ENCODE data around the gene MTCL1.
A peak's percentile ranks its signal among the peaks of the same experiment; 100 is the strongest.

MTCL1 gene

GRCh38 chr18:8706791-8707555 is 1.6 kb downstream of the MTCL1 start:
- DNase-seq = peak; percentile 65
- in situ Hi-C loops (cut with HindIII; ENCODE audit: low pct_ligation_motif_present, low pct_unique_long_range_greater_than_20kb, low sequenced_read_pairs) = no loop called here

- in situ Hi-C loops (cut with HindIII; ENCODE audit: low pct_ligation_motif_present, low pct_unique_long_range_greater_than_20kb, low sequenced_read_pairs) = no loop called here
- DNase-seq = peak; percentile 37
These were observed 2.4 kb downstream of the MTCL1 start for GRCh38 chr18:8707556-8708300.

GRCh38 chr18:8708670-8709069 is 3.3 kb downstream of the MTCL1 start:
- no peak for DNase-seq
- in situ Hi-C loops (cut with HindIII; ENCODE audit: low pct_ligation_motif_present, low pct_unique_long_range_greater_than_20kb, low sequenced_read_pairs) = no loop called here

- no peak for DNase-seq
- in situ Hi-C loops (cut with HindIII; ENCODE audit: low pct_ligation_motif_present, low pct_unique_long_range_greater_than_20kb, low sequenced_read_pairs) = no loop called here
These were observed 4.1 kb downstream of the MTCL1 start for GRCh38 chr18:8709248-8710059.

GRCh38 chr18:8711736-8712135 is 6.4 kb downstream of the MTCL1 start:
- in situ Hi-C loops (cut with HindIII; ENCODE audit: low pct_ligation_motif_present, low pct_unique_long_range_greater_than_20kb, low sequenced_read_pairs) = no loop called here
- no peak for DNase-seq

GRCh38 chr18:8713691-8714090 is 8.3 kb downstream of the MTCL1 start:
- no peak for DNase-seq
- in situ Hi-C loops (cut with HindIII; ENCODE audit: low pct_ligation_motif_present, low pct_unique_long_range_greater_than_20kb, low sequenced_read_pairs) = no loop called here

GRCh38 chr18:8715599-8715998 is 10.2 kb downstream of the MTCL1 start:
- in situ Hi-C loops (cut with HindIII; ENCODE audit: low pct_ligation_motif_present, low pct_unique_long_range_greater_than_20kb, low sequenced_read_pairs) = no loop called here
- no peak for DNase-seq

GRCh38 chr18:8717011-8717770 is 11.8 kb downstream of the MTCL1 start:
- in situ Hi-C loops (cut with HindIII; ENCODE audit: low pct_ligation_motif_present, low pct_unique_long_range_greater_than_20kb, low sequenced_read_pairs) = no loop called here
- DNase-seq = no peak

GRCh38 chr18:8718401-8718913 is 13.1 kb downstream of the MTCL1 start:
- in situ Hi-C loops (cut with HindIII; ENCODE audit: low pct_ligation_motif_present, low pct_unique_long_range_greater_than_20kb, low sequenced_read_pairs) = no loop called here

GRCh38 chr18:8719192-8719591 is 13.8 kb downstream of the MTCL1 start:
- DNase-seq = no peak
- in situ Hi-C loops (cut with HindIII; ENCODE audit: low pct_ligation_motif_present, low pct_unique_long_range_greater_than_20kb, low sequenced_read_pairs) = no loop called here

More at GRCh38 chr18:8718401-8718913, 13.1 kb downstream of the MTCL1 start:
- DNase-seq = no peak

GRCh38 chr18:8720141-8720540 is 14.8 kb downstream of the MTCL1 start:
- in situ Hi-C loops (cut with HindIII; ENCODE audit: low pct_ligation_motif_present, low pct_unique_long_range_greater_than_20kb, low sequenced_read_pairs) = no loop called here

GRCh38 chr18:8721094-8721669 is 15.8 kb downstream of the MTCL1 start:
- no peak for DNase-seq
- in situ Hi-C loops (cut with HindIII; ENCODE audit: low pct_ligation_motif_present, low pct_unique_long_range_greater_than_20kb, low sequenced_read_pairs) = no loop called here

More at GRCh38 chr18:8720141-8720540, 14.8 kb downstream of the MTCL1 start:
- no peak for DNase-seq

GRCh38 chr18:8721716-8722115 is 16.4 kb downstream of the MTCL1 start:
- in situ Hi-C loops (cut with HindIII; ENCODE audit: low pct_ligation_motif_present, low pct_unique_long_range_greater_than_20kb, low sequenced_read_pairs) = no loop called here
- DNase-seq = peak; percentile 43

- DNase-seq = no peak
- in situ Hi-C loops (cut with HindIII; ENCODE audit: low pct_ligation_motif_present, low pct_unique_long_range_greater_than_20kb, low sequenced_read_pairs) = no loop called here
These were observed 17.8 kb downstream of the MTCL1 start for GRCh38 chr18:8722946-8723820.

- in situ Hi-C loops (cut with HindIII; ENCODE audit: low pct_ligation_motif_present, low pct_unique_long_range_greater_than_20kb, low sequenced_read_pairs) = no loop called here
- DNase-seq = no peak
These were observed 19.1 kb downstream of the MTCL1 start for GRCh38 chr18:8724452-8724851.

GRCh38 chr18:8726281-8726680 is 20.9 kb downstream of the MTCL1 start:
- no peak for DNase-seq
- in situ Hi-C loops (cut with HindIII; ENCODE audit: low pct_ligation_motif_present, low pct_unique_long_range_greater_than_20kb, low sequenced_read_pairs) = no loop called here

All from ACHN (cell line).